ENCODE data around the gene SMIM1. TPM values are rescaled to one million over a fixed set of nuclear protein-coding genes. Genes with fewer than 3 reads are reported as not detected.
A peak's percentile ranks its signal among the peaks of the same experiment; 100 is the strongest.

Gene SMIM1
- total and polyA plus RNA-seq, 2 experiments from 2014 or later: 3.2 to 7.2 TPM

GRCh38 chr1:3732434-3733093, 40.0 kb upstream of the SMIM1 start:
- TF ChIP-seq, protein P1, sequence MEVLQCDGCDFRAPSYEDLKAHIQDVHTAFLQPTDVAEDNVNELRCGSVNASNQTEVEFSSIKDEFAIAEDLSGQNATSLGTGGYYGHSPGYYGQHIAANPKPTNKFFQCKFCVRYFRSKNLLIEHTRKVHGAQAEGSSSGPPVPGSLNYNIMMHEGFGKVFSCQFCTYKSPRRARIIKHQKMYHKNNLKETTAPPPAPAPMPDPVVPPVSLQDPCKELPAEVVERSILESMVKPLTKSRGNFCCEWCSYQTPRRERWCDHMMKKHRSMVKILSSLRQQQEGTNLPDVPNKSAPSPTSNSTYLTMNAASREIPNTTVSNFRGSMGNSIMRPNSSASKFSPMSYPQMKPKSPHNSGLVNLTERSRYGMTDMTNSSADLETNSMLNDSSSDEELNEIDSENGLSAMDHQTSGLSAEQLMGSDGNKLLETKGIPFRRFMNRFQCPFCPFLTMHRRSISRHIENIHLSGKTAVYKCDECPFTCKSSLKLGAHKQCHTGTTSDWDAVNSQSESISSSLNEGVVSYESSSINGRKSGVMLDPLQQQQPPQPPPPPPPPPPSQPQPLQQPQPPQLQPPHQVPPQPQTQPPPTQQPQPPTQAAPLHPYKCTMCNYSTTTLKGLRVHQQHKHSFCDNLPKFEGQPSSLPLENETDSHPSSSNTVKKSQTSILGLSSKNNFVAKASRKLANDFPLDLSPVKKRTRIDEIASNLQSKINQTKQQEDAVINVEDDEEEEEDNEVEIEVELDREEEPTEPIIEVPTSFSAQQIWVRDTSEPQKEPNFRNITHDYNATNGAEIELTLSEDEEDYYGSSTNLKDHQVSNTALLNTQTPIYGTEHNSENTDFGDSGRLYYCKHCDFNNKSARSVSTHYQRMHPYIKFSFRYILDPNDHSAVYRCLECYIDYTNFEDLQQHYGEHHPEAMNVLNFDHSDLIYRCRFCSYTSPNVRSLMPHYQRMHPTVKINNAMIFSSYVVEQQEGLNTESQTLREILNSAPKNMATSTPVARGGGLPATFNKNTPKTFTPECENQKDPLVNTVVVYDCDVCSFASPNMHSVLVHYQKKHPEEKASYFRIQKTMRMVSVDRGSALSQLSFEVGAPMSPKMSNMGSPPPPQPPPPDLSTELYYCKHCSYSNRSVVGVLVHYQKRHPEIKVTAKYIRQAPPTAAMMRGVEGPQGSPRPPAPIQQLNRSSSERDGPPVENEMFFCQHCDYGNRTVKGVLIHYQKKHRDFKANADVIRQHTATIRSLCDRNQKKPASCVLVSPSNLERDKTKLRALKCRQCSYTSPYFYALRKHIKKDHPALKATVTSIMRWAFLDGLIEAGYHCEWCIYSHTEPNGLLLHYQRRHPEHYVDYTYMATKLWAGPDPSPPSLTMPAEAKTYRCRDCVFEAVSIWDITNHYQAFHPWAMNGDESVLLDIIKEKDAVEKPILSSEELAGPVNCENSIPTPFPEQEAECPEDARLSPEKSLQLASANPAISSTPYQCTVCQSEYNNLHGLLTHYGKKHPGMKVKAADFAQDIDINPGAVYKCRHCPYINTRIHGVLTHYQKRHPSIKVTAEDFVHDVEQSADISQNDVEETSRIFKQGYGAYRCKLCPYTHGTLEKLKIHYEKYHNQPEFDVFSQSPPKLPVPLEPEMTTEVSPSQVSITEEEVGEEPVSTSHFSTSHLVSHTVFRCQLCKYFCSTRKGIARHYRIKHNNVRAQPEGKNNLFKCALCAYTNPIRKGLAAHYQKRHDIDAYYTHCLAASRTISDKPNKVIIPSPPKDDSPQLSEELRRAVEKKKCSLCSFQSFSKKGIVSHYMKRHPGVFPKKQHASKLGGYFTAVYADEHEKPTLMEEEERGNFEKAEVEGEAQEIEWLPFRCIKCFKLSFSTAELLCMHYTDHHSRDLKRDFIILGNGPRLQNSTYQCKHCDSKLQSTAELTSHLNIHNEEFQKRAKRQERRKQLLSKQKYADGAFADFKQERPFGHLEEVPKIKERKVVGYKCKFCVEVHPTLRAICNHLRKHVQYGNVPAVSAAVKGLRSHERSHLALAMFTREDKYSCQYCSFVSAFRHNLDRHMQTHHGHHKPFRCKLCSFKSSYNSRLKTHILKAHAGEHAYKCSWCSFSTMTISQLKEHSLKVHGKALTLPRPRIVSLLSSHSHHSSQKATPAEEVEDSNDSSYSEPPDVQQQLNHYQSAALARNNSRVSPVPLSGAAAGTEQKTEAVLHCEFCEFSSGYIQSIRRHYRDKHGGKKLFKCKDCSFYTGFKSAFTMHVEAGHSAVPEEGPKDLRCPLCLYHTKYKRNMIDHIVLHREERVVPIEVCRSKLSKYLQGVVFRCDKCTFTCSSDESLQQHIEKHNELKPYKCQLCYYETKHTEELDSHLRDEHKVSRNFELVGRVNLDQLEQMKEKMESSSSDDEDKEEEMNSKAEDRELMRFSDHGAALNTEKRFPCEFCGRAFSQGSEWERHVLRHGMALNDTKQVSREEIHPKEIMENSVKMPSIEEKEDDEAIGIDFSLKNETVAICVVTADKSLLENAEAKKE (CRISPR knock-in tag; IDR thresholded peaks at IDR 0.05): no peak
- TF ChIP-seq ZNF331 (CRISPR knock-in tag; IDR thresholded peaks at IDR 0.05; ENCODE audit: low read depth) (no peak), JUNB (IDR thresholded peaks at IDR 0.05; ENCODE audit: unreplicated experiment) (no peak), POLR2AphosphoS5 (IDR thresholded peaks at IDR 0.05; ENCODE audit: low read depth) (peak; percentile 34; the same call in 1 of the 2 replicates)
- H3F3A ChIP-seq (replicated peaks; ENCODE audit: low read depth): 0 out of 2 replicates have a peak, but pooled peaks cover 6% of the 10 kb centered on the region
- ATAC-seq (peak; percentile 82), DNase-seq (ENCODE audit: low spot score) (peak; percentile 86)
- peak overlapping the region; percentile 51 for H3K4me3 ChIP-seq
- Mint-ChIP-seq H3K4me3 (peak overlapping the region; percentile 65; the same call in 2 of the 3 replicates), H3K36me3 (ENCODE audit: low read depth) (peaks cover 18% of the 10 kb centered on the region; the same call in 2 of the 3 replicates), H3K27ac (no peak overlapping the region), H3K4me1 (peaks cover 12% of the 10 kb centered on the region), H3K9me3 (0 out of 3 replicates have a peak, but pooled peaks cover 2% of the 10 kb centered on the region), H3K27me3 (ENCODE audit: insufficient read depth, low read depth, poor library complexity) (peaks cover 9% of the 10 kb centered on the region)
- peak overlapping the region; percentile 82 for H3K4me2 ChIP-seq
- peaks cover 6% of the 10 kb centered on the region; the same call in 1 of the 2 replicates for H3K36me3 ChIP-seq (ENCODE audit: insufficient read depth)
- H2AFZ ChIP-seq: no peak overlapping the region
- no peaks in the 10 kb centered on the region for H3K9me2 ChIP-seq (ENCODE audit: insufficient read depth)
- H3K79me2 ChIP-seq (replicated peaks; ENCODE audit: insufficient read depth): no peaks in the 10 kb centered on the region
- H3K27me3 ChIP-seq (ENCODE audit: insufficient read depth): no peaks in the 10 kb centered on the region
- H3K27ac ChIP-seq (ENCODE audit: low read depth): 0 out of 2 replicates have a peak overlapping the region, but pooled peaks have one; percentile 26
- peaks cover 12% of the 10 kb centered on the region; the same call in 1 of the 2 replicates for H3K4me1 ChIP-seq (ENCODE audit: insufficient read depth)
- H4K20me1 ChIP-seq (replicated peaks; ENCODE audit: insufficient read depth): peaks cover 4% of the 10 kb centered on the region; the same call in 1 of the 2 replicates

Data from GM23338 (cell line).